H1 (cell line): ENCODE measurements around the gene ARHGEF10L. TPM values are rescaled to one million over a fixed set of nuclear protein-coding genes. Genes with fewer than 3 reads are reported as not detected.

Experiments used
- CTCF ChIA-PET: fragments of 300-600 bp; sonication (Branson Sonifier 250); formaldehyde crosslinking; loops from one replicate; lab custom pipeline; 2021; ENCODE audit not compliant: partially characterized antibody; lab: Charles Lee
- POLR2A ChIA-PET: fragments of 300-600 bp; sonication (Branson Sonifier 250); formaldehyde crosslinking; loops from one replicate; lab custom pipeline; 2021; ENCODE audit warnings: inconsistent platforms; ENCODE audit not compliant: partially characterized antibody; lab: Charles Lee
- DNase-seq, 2 experiments: peaks; one replicate each; pipeline versions ENCODE4 v3.0.0 to v3.0.0-alpha.2; 2010 to 2022; ENCODE audit warnings: low spot score in 2 of 2, low read depth in 1 of 2, mixed read lengths in 1 of 2
- FAIRE-seq: peaks from 2 replicates; lab custom pipeline; 2011; peaks lifted over from hg19 to GRCh38; lab: Jason Lieb, UNC
- H2AFZ ChIP-seq: 2 replicates; pipeline ENCODE4 v1.8.1; 2012; ENCODE audit warnings: low read length, inconsistent platforms
- H2AK5ac ChIP-seq: 2 replicates; pipeline ENCODE4 v1.6.1; 2013; ENCODE audit warnings: low read depth, low read length
- H2BK120ac ChIP-seq: replicated peaks from 2 replicates; pipeline ENCODE3; 2013; ENCODE audit warnings: low read depth, low read length, inconsistent platforms
- H2BK12ac ChIP-seq: 2 replicates; pipeline ENCODE4 v1.6.1; 2013; ENCODE audit warnings: low read depth, low read length
- H2BK15ac ChIP-seq: 2 replicates; pipeline ENCODE4 v1.6.1; 2013; ENCODE audit warnings: low read length
- H2BK20ac ChIP-seq: 2 replicates; pipeline ENCODE4 v1.6.1; 2013; ENCODE audit warnings: low read length
- H2BK5ac ChIP-seq: 2 replicates; pipeline ENCODE4 v1.6.1; 2013; ENCODE audit warnings: low read depth, low read length
- H3K14ac ChIP-seq: 2 replicates; pipeline ENCODE4 v1.6.1; 2013; ENCODE audit warnings: inconsistent platforms; ENCODE audit not compliant: insufficient read length
- H3K18ac ChIP-seq: 2 replicates; pipeline ENCODE4 v1.6.1; 2013; ENCODE audit warnings: low read length; ENCODE audit errors: extremely low read depth
- H3K23ac ChIP-seq: 2 replicates; pipeline ENCODE4 v1.6.1; 2013; ENCODE audit warnings: inconsistent platforms; ENCODE audit not compliant: insufficient read length
- H3K23me2 ChIP-seq: 2 replicates; pipeline ENCODE4 v1.6.1; 2013; ENCODE audit warnings: low read depth, low read length
- H3K27ac ChIP-seq: 2 replicates; pipeline ENCODE4 v1.6.1; 2011; ENCODE audit warnings: low read depth, low read length, inconsistent platforms
- H3K27me3 ChIP-seq, 4 experiments: replicated peaks in 1 of 4; 1 replicate in 1 of 4; 2 replicates in 3 of 4; pipeline versions ENCODE4 v1.6.1 to v1.8.1; 2011 to 2013; ENCODE audit warnings: low read length in 3 of 4, mild to moderate bottlenecking in 3 of 4, inconsistent platforms in 2 of 4, mixed read lengths in 2 of 4, moderate library complexity in 1 of 4; ENCODE audit not compliant: control insufficient read depth in 3 of 4, insufficient read depth in 3 of 4; ENCODE audit errors: extremely low read depth in 1 of 4
- H3K36me3 ChIP-seq, 4 experiments: 2 replicates each; pipeline versions ENCODE4 v1.6.1 to v1.8.1; 2011 to 2013; ENCODE audit warnings: mild to moderate bottlenecking in 4 of 4, low read length in 3 of 4, moderate library complexity in 2 of 4, control low read depth in 1 of 4, inconsistent platforms in 1 of 4; ENCODE audit not compliant: insufficient read depth in 4 of 4, control insufficient read depth in 2 of 4
- H3K4ac ChIP-seq: replicated peaks from 2 replicates; pipeline ENCODE3; 2013; ENCODE audit warnings: low read length, low read depth, mixed read lengths, inconsistent platforms; ENCODE audit not compliant: insufficient read length
- H3K4me1 ChIP-seq, 4 experiments: replicated peaks in 1 of 4; 1 replicate in 1 of 4; 2 replicates in 3 of 4; pipeline versions ENCODE4 v1.6.1 to v1.8.1; 2011 to 2013; ENCODE audit warnings: low read length in 3 of 4, inconsistent platforms in 2 of 4, mixed read lengths in 1 of 4; ENCODE audit not compliant: insufficient read depth in 4 of 4, control insufficient read depth in 3 of 4
- H3K4me2 ChIP-seq, 2 experiments: 2 replicates each; pipeline versions ENCODE4 v1.6.1 to v1.8.1; 2011 to 2013; ENCODE audit warnings: low read depth in 2 of 2, low read length in 2 of 2, control low read depth in 1 of 2, inconsistent platforms in 1 of 2, mild to moderate bottlenecking in 1 of 2; ENCODE audit not compliant: insufficient read depth in 1 of 2
- H3K4me3 ChIP-seq, 4 experiments: fragments of 200-600, 300-600 bp in 1 of 4; sonication (generic), shearing (Covaris generic), sonication (Bioruptor Twin) in 1 of 4; 2 replicates each; pipeline versions ENCODE4 v1.5.1 to v1.8.1; 2011 to 2016; ENCODE audit warnings: low read length in 4 of 4, low read depth in 3 of 4, control low read depth in 2 of 4, inconsistent platforms in 2 of 4, mild to moderate bottlenecking in 2 of 4, mixed read lengths in 1 of 4, moderate library complexity in 1 of 4; ENCODE audit not compliant: insufficient read depth in 2 of 4; ENCODE audit errors: extremely low read depth in 1 of 4
- H3K56ac ChIP-seq: replicated peaks from 2 replicates; pipeline ENCODE3; 2013; ENCODE audit warnings: low read depth, mild to moderate bottlenecking, mixed read lengths, low read length, inconsistent platforms; ENCODE audit not compliant: insufficient read length
- H3K79me1 ChIP-seq: 2 replicates; pipeline ENCODE4 v1.6.1; 2013; ENCODE audit warnings: low read depth, low read length, control low read depth
- H3K79me2 ChIP-seq, 2 experiments: 2 replicates each; pipeline versions ENCODE4 v1.6.1 to v1.8.1; 2012 to 2013; ENCODE audit warnings: low read length in 2 of 2, mild to moderate bottlenecking in 2 of 2, inconsistent platforms in 1 of 2; ENCODE audit not compliant: insufficient read depth in 2 of 2, control insufficient read depth in 1 of 2
- H3K9ac ChIP-seq, 4 experiments: replicated peaks in 1 of 4; 1 replicate in 1 of 4; 2 replicates in 3 of 4; pipeline versions ENCODE4 v1.6.1 to v1.8.1; 2011 to 2013; ENCODE audit warnings: low read depth in 3 of 4, low read length in 3 of 4, control low read depth in 2 of 4, mild to moderate bottlenecking in 2 of 4, moderate library complexity in 2 of 4, inconsistent platforms in 1 of 4; ENCODE audit errors: extremely low read depth in 1 of 4
- H3K9me3 ChIP-seq, 2 experiments: 2 replicates each; pipeline versions ENCODE4 v1.6.1 to v1.8.1; 2012 to 2013; ENCODE audit warnings: mild to moderate bottlenecking in 2 of 2, moderate library complexity in 2 of 2, control low read depth in 1 of 2, inconsistent platforms in 1 of 2, low read depth in 1 of 2, low read length in 1 of 2, mixed read lengths in 1 of 2; ENCODE audit not compliant: insufficient read depth in 2 of 2
- H4K20me1 ChIP-seq, 2 experiments: replicated peaks in 1 of 2; 2 replicates each; pipeline versions ENCODE3 to v1.8.1; 2011 to 2013; ENCODE audit warnings: inconsistent platforms in 2 of 2, low read length in 2 of 2, mild to moderate bottlenecking in 1 of 2; ENCODE audit not compliant: insufficient read depth in 2 of 2, control insufficient read depth in 1 of 2
- H4K5ac ChIP-seq: 2 replicates; pipeline ENCODE4 v1.6.1; 2013; ENCODE audit warnings: low read length, low read depth, mixed read lengths, inconsistent platforms; ENCODE audit not compliant: insufficient read length
- H4K8ac ChIP-seq: 2 replicates; pipeline ENCODE4 v1.8.0; 2013; ENCODE audit warnings: mild to moderate bottlenecking, moderate library complexity, low read length, inconsistent platforms; ENCODE audit not compliant: insufficient read depth; ENCODE audit errors: extremely low read depth
- H4K91ac ChIP-seq: replicated peaks from 2 replicates; pipeline ENCODE3; 2013; ENCODE audit warnings: low read length, mixed read lengths, inconsistent platforms; ENCODE audit not compliant: insufficient read length
- POLR2A ChIP-seq, 2 experiments: IDR thresholded peaks; 1 replicate in 1 of 2; 2 replicates in 1 of 2; pipeline ENCODE4 v1.6.1; 2011; ENCODE audit warnings: low read depth in 2 of 2, low read length in 2 of 2, mild to moderate bottlenecking in 2 of 2; ENCODE audit errors: control extremely low read depth in 1 of 2
- RAD21 ChIP-seq, 2 experiments: IDR thresholded peaks in 1 of 2; conservative IDR thresholded peaks in 1 of 2; 2 replicates each; pipeline ENCODE4 v1.6.1; 2011; ENCODE audit warnings: low read depth in 2 of 2, low read length in 2 of 2, improper control_type of control experiment in 1 of 2, inconsistent platforms in 1 of 2, mild to moderate bottlenecking in 1 of 2, moderate library complexity in 1 of 2
- SRF ChIP-seq: IDR thresholded peaks from 2 replicates; pipeline ENCODE4 v1.6.1; 2011; ENCODE audit warnings: mild to moderate bottlenecking, low read depth, low read length, moderate library complexity
- WGBS, 2 experiments: shearing (Covaris generic) in 1 of 2; methylation state at CpG; one replicate each; pipeline versions ENCODE4 v1.1.6 to v1.1.7; 2013 to 2015; ENCODE audit warnings: low lambda C conversion rate in 2 of 2, mixed read lengths in 2 of 2, inconsistent platforms in 1 of 2, low coverage in 1 of 2, missing lambda C conversion rate in 1 of 2; ENCODE audit not compliant: insufficient replicate concordance in 2 of 2, insufficient coverage in 1 of 2, insufficient read length in 1 of 2; ENCODE audit errors: extremely low coverage in 1 of 2, missing lambda C conversion rate in 1 of 2; 5-methylcytosine and 5-hydroxymethylcytosine counted together
- polyA plus RNA-seq, 7 experiments: library from polyadenylated mRNA; depleted of rRNA in 3 of 7; stranded (reverse) in 5 of 7; unstranded in 2 of 7; fragments of >200 nt in 5 of 7; fragments of 200-250 nt in 2 of 7; gene quantifications; 1 replicate in 5 of 7; 2 replicates in 1 of 7; 4 replicates in 1 of 7; pipeline versions ENCODE4 v1.2.1 to v1.2.3, GENCODE V29; 2011 to 2013; ENCODE audit warnings: missing spikeins in 2 of 7, mixed read lengths in 2 of 7
- total RNA-seq: library from RNA; stranded (reverse); fragmentation: NEBNext Ultra II Directional; extraction: Animal tissue kit (Norgen Biotek cat#: 25700); gene quantifications from 2 replicates; pipeline ENCODE4 v1.2.1, GENCODE V29; 2021
- TF ChIP-seq, protein P1 (sequence below), 3 experiments: IDR thresholded peaks; 1 replicate in 2 of 3; 2 replicates in 1 of 3; pipeline versions ENCODE4 v1.5.1 to v1.6.1; 2011; ENCODE audit warnings: low read length in 3 of 3, mild to moderate bottlenecking in 3 of 3, inconsistent platforms in 2 of 3, low read depth in 1 of 3, moderate library complexity in 1 of 3; ENCODE audit not compliant: insufficient read depth in 1 of 3; ENCODE audit errors: control extremely low read depth in 1 of 3

ARHGEF10L gene
- total and polyA plus RNA-seq, 2 of the 8 experiments (the other 6 are each of a cell fraction or from before 2014, with no cell fraction given): 33.6 to 39.6 TPM

DNA sequence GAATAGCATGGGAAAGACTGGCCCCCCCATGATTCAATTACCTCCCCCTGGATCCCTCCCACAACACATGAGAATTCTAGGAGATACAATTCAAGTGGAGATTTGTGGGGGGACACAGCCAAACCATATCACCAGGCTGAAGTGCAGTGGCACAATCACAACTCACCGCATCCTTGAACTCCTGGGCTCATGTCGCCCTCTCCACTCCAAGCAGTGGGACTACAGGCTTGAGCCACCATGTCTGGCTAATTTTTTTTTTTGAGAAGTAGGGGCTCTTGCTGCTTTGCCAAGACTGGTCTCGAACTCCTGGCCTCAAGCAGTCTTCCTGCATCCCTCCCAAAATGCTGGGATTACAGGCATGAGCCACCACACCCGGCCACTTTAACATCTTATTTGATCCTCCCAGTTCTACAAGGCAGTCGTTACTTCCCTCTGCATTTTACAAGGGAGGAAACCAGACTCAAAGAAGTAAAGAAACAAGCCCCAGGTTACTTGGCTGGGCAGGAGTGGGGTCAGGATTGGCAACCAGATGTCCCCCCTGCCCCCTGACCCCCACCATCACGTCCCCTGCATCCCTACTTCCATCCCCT lies 188.7 kb downstream of the ARHGEF10L start:
- Histone ChIP-seq H4K91ac (no peak overlapping the region), H3K4me2 (no peak overlapping the region), H2BK15ac (no peak overlapping the region), H3K79me1 (no peaks in the 10 kb centered on the region), H3K79me2 (no peaks in the 10 kb centered on the region), H2BK12ac (no peak overlapping the region), H3K9ac (no peak overlapping the region), H3K4me3 (no peak overlapping the region), H2BK20ac (no peak overlapping the region), H3K36me3 (no peaks in the 10 kb centered on the region), H2AFZ (no peak overlapping the region), H3K27ac (no peak overlapping the region), H4K8ac (no peak overlapping the region), H3K14ac (no peak overlapping the region), H3K4ac (no peak overlapping the region), H3K4me1 (no peaks in the 10 kb centered on the region; a peak in 1 of 7 replicates), H3K18ac (no peak overlapping the region), H4K5ac (no peak overlapping the region), H2BK5ac (no peak overlapping the region), H3K9me3 (no peaks in the 10 kb centered on the region), H3K23me2 (no peaks in the 10 kb centered on the region), H3K27me3 (no peaks in the 10 kb centered on the region), H3K56ac (no peak overlapping the region), H2BK120ac (no peak overlapping the region), H2AK5ac (no peak overlapping the region), H4K20me1 (peaks cover 0 to 2% of the 10 kb centered on the region in 2 experiments), H3K23ac (no peak overlapping the region)
- POLR2A ChIA-PET: no interaction called here
- 85% methylated on average over 5 of the region's 6 CpGs; no CpG with 5 or more reads in 1 of the 2 experiments for WGBS, 2 experiments
- FAIRE-seq (no peak), DNase-seq (no peak)
- TF ChIP-seq, protein P1, sequence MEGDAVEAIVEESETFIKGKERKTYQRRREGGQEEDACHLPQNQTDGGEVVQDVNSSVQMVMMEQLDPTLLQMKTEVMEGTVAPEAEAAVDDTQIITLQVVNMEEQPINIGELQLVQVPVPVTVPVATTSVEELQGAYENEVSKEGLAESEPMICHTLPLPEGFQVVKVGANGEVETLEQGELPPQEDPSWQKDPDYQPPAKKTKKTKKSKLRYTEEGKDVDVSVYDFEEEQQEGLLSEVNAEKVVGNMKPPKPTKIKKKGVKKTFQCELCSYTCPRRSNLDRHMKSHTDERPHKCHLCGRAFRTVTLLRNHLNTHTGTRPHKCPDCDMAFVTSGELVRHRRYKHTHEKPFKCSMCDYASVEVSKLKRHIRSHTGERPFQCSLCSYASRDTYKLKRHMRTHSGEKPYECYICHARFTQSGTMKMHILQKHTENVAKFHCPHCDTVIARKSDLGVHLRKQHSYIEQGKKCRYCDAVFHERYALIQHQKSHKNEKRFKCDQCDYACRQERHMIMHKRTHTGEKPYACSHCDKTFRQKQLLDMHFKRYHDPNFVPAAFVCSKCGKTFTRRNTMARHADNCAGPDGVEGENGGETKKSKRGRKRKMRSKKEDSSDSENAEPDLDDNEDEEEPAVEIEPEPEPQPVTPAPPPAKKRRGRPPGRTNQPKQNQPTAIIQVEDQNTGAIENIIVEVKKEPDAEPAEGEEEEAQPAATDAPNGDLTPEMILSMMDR (IDR thresholded peaks at IDR 0.05; ENCODE audit: control extremely low read depth in 1 of 3, insufficient read depth in 1 of 3, low read depth in 1 of 3, low read length in 3 of 3): peak; percentile 20 to 41 (median 38); a peak in 3 of 4 replicates
- TF ChIP-seq POLR2A (IDR thresholded peaks at IDR 0.05; ENCODE audit: control extremely low read depth in 1 of 2, low read depth in 2 of 2, low read length in 2 of 2) (no peak), RAD21 (IDR thresholded peaks at IDR 0.05 in 1 of 2, conservative IDR thresholded peaks at IDR 0.05 in 1 of 2; ENCODE audit: low read depth in 2 of 2, low read length in 2 of 2) (peak; percentile 50 to 62), SRF (no peak)
- CTCF ChIA-PET: no interaction called here
